Measurements from ENCODE around the gene ZNF586.
A peak's percentile ranks its signal among the peaks of the same experiment; 100 is the strongest.
"Not testable (repeated sequence)": the region's sequence is repeated elsewhere in the genome, so short reads cannot be mapped to it uniquely, and the experiment has no call there.

Gene ZNF586

DNA sequence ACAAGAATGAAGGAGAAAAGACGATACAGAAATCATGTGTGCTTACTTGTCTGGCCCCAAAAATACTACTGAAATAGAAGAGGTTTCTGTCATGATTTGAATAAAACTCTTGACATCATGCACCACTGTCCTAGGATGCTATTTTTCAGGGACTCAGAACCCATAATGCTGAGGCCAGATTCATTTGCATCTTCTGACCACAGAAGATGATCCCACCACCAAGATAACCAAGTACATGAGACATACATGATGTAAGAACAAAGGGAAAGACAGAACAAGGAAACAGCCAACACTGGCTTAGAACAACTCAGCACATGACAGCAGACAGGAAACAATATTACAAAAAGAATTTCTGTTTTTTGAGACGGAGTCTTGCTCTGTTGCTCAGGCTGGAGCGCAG lies 42.8 kb downstream of the ZNF586 start:
- H3K36me3 Mint-ChIP-seq = peaks cover 46% of the 10 kb centered on the region
- H3K27ac Mint-ChIP-seq = peak overlapping the region; percentile 43
- no peak overlapping the region for H3K4me3 Mint-ChIP-seq
- no peaks in the 10 kb centered on the region for H3K27me3 Mint-ChIP-seq
- CTCF ChIA-PET = interaction anchor here (1.1 kb wide), 1 partner anchor 9 kb away, joined by 3 read pairs; no protein-coding TSS in a partner anchor
- no peak for DNase-seq
- H3K4me1 Mint-ChIP-seq = peaks cover 40% of the 10 kb centered on the region
- no peaks in the 10 kb centered on the region for H3K9me3 Mint-ChIP-seq

- H3K9me3 Mint-ChIP-seq, DNase-seq, H3K27me3 Mint-ChIP-seq: not testable (repeated sequence)
- peak overlapping the region; percentile 94 for H3K4me3 Mint-ChIP-seq
- CTCF ChIA-PET = interaction anchor here (1.1 kb wide), 1 partner anchor 8 kb away, joined by 3 read pairs; no protein-coding TSS in a partner anchor
- peaks cover 38% of the 10 kb centered on the region for H3K36me3 Mint-ChIP-seq
- H3K4me1 Mint-ChIP-seq = peaks cover 40% of the 10 kb centered on the region
- H3K27ac Mint-ChIP-seq = peak overlapping the region; percentile 93
Observed at GRCh38 chr19:57812975-57813820, 43.7 kb downstream of the ZNF586 start.

GRCh38 chr19:57813919-57814504 lies 44.5 kb downstream of the ZNF586 start:
- Mint-ChIP-seq H3K27me3 (no peaks in the 10 kb centered on the region), H3K4me1 (peaks cover 48% of the 10 kb centered on the region), H3K27ac (peak overlapping the region; percentile 93), H3K36me3 (peaks cover 31% of the 10 kb centered on the region), H3K4me3 (peak overlapping the region; percentile 94), H3K9me3 (no peaks in the 10 kb centered on the region)
- CTCF ChIA-PET = no interaction called here
- no peak for DNase-seq

DNA sequence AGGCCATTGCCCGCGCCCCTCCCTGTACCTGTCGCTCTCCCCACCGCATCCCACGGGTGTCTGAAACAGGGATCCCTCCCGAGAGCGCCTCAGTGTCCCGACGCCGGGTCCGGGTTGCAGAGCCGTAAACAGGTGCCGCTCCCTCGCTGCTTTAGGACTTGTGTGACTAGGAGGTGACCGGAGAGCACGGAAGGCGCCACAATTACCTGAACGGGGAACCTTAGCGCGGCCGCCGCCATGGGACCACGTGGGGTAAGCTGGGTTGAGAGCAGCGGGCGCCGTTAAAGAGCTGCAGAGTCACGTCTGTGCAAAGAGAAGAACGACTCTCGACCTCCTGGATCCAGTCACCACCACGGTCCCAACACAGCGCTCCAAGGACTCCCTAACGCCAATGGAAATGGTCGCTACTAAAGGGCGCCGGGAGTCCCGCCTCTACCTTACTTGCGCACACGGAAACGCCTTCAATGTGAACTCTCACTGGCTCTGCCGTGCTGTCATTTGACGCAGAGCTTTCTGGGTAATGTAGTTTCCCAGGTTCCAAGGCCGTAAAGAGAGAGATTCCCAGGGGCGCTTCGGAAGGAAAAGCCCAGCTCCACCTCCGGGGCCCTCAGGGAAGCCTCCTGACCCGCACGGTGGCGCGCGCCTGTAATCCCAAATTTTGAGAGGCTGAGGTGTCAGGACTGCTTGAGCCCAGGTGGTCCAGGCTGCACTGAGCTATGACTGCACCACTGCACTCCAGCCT lies 45.2 kb downstream of the ZNF586 start, which contains the start of gene ZNF552:
ZNF552 (minus strand) TSS at position 409 of the 742 bp plus-strand sequence; CDS start at position 239, 170 bp downstream.
- DNase-seq = peak; percentile 86
- no peaks in the 10 kb centered on the region for H3K27me3 Mint-ChIP-seq
- peaks cover 26% of the 10 kb centered on the region for H3K36me3 Mint-ChIP-seq
- peak within 1 kb of the TSS; percentile 93 for H3K27ac Mint-ChIP-seq
- H3K9me3 Mint-ChIP-seq = no peaks in the 10 kb centered on the region
- CTCF ChIA-PET = no interaction called here
- H3K4me3 Mint-ChIP-seq = peak within 1 kb of the TSS; percentile 94
- peaks cover 52% of the 10 kb centered on the region for H3K4me1 Mint-ChIP-seq

- peaks cover 60% of the 10 kb centered on the region for H3K4me1 Mint-ChIP-seq
- no peaks in the 10 kb centered on the region for H3K9me3 Mint-ChIP-seq
- no peak for DNase-seq
- CTCF ChIA-PET = no interaction called here
- H3K36me3 Mint-ChIP-seq = peaks cover 26% of the 10 kb centered on the region
- peak overlapping the region; percentile 94 for H3K4me3 Mint-ChIP-seq
- peak overlapping the region; percentile 93 for H3K27ac Mint-ChIP-seq
- H3K27me3 Mint-ChIP-seq = no peaks in the 10 kb centered on the region
Observed at GRCh38 chr19:57815247-57816075, 46.0 kb downstream of the ZNF586 start.

DNA sequence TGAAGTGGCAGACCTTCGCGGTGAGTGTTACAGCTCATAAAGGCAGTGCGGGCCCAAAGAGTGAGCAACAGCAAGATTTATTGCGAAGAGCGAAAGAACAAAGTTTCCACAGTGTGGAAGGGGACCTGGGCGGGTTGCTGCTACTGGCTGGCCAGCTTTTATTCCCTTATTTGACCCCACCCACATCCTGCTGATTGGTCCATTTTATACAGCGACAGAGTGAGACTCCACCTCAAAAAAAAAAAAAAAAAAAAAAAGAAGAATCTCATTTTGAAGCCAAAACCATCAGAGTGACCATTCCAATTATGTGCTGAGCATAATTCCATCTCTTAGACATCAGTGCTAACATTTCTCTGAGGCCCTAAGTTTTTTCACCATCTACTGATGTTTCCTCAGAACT lies 47.2 kb downstream of the ZNF586 start:
- Mint-ChIP-seq H3K4me3 (no peak overlapping the region), H3K27me3 (no peaks in the 10 kb centered on the region), H3K4me1 (peaks cover 64% of the 10 kb centered on the region), H3K27ac (no peak overlapping the region), H3K9me3 (no peaks in the 10 kb centered on the region), H3K36me3 (peaks cover 27% of the 10 kb centered on the region)
- CTCF ChIA-PET = no interaction called here
- no peak for DNase-seq

DNA sequence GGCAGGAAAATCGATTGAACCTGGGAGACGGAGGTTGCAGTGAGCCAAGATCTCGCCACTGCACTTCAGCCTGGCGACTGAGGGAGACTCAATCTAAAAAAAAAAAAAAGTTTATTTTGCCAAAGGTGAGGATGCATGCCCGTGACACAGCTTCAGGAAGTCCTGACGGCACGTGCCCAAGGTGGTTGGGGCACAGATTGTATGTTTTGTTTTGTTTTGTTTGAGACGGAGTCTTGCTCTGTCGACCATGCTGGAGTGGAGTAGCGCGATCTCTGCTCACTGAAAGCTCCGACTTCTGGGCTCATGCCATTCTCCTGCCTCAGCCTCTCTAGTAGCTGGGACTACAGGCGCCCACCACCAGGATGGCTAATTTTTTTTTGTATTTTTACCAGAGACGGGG lies 48.5 kb downstream of the ZNF586 start:
- H3K27me3 Mint-ChIP-seq = no peaks in the 10 kb centered on the region
- peaks cover 63% of the 10 kb centered on the region for H3K4me1 Mint-ChIP-seq
- H3K4me3 Mint-ChIP-seq = peak overlapping the region; percentile 60
- H3K27ac Mint-ChIP-seq = no peak overlapping the region
- DNase-seq = no peak
- H3K9me3 Mint-ChIP-seq = no peaks in the 10 kb centered on the region
- peaks cover 27% of the 10 kb centered on the region for H3K36me3 Mint-ChIP-seq
- CTCF ChIA-PET = no interaction called here

GRCh38 chr19:57818378-57818777 lies 48.9 kb downstream of the ZNF586 start:
- H3K27ac Mint-ChIP-seq = peak overlapping the region; percentile 98
- H3K27me3 Mint-ChIP-seq = no peaks in the 10 kb centered on the region
- peaks cover 29% of the 10 kb centered on the region for H3K36me3 Mint-ChIP-seq
- H3K4me1 Mint-ChIP-seq = peaks cover 63% of the 10 kb centered on the region
- CTCF ChIA-PET = no interaction called here
- peak overlapping the region; percentile 60 for H3K4me3 Mint-ChIP-seq
- DNase-seq = no peak
- H3K9me3 Mint-ChIP-seq = no peaks in the 10 kb centered on the region

GRCh38 chr19:57819475-57820148 lies 50.1 kb downstream of the ZNF586 start:
- CTCF ChIA-PET = interaction anchor here (0.5 to 1.0 kb wide), 2 partner anchors 31 to 750 kb away, joined by 3 read pairs; no protein-coding TSS in a partner anchor

GRCh38 chr19:57820599-57820998 lies 51.1 kb downstream of the ZNF586 start:
- Mint-ChIP-seq H3K27me3 (no peaks in the 10 kb centered on the region), H3K4me1 (peaks cover 52% of the 10 kb centered on the region), H3K4me3 (peak overlapping the region; percentile 97), H3K27ac (peak overlapping the region; percentile 98), H3K36me3 (peaks cover 41% of the 10 kb centered on the region), H3K9me3 (no peaks in the 10 kb centered on the region)
- CTCF ChIA-PET = interaction anchor here (1.3 kb wide), 1 partner anchor 8 kb away, joined by 3 read pairs; no protein-coding TSS in a partner anchor
- DNase-seq = no peak

More at GRCh38 chr19:57819475-57820148, 50.1 kb downstream of the ZNF586 start:
- peaks cover 61% of the 10 kb centered on the region for H3K4me1 Mint-ChIP-seq
- H3K27me3 Mint-ChIP-seq = no peaks in the 10 kb centered on the region
- peak overlapping the region; percentile 97 for H3K4me3 Mint-ChIP-seq
- H3K27ac Mint-ChIP-seq = peak overlapping the region; percentile 98
- DNase-seq = peak; percentile 90
- no peaks in the 10 kb centered on the region for H3K9me3 Mint-ChIP-seq
- peaks cover 35% of the 10 kb centered on the region for H3K36me3 Mint-ChIP-seq

DNA sequence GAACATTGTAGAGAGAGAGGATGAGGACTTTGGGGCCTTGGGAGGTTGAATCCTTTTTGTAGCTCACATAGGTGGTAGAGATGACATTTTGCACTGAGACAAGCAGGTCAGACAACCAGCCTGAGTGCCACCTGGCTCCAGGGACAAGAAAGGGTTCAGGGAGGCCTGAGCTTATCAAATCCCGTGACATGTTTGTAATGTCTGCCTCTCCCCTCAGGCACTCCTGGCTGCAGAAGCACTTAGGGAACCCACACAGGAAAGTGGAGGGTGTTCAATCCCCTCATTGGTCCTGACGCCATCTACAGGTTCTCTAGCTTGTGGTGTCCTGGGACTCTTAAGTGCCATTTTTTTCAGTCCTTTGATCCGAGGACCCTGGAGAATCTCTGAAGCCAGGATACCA lies 51.6 kb downstream of the ZNF586 start:
- not testable (repeated sequence) for H3K9me3 Mint-ChIP-seq, DNase-seq, H3K27ac Mint-ChIP-seq, H3K27me3 Mint-ChIP-seq
- Mint-ChIP-seq H3K4me1 (peaks cover 50% of the 10 kb centered on the region), H3K4me3 (peak overlapping the region; percentile 97), H3K36me3 (peaks cover 46% of the 10 kb centered on the region)
- CTCF ChIA-PET = interaction anchor here (1.3 kb wide), 1 partner anchor 8 kb away, joined by 3 read pairs; no protein-coding TSS in a partner anchor

DNA sequence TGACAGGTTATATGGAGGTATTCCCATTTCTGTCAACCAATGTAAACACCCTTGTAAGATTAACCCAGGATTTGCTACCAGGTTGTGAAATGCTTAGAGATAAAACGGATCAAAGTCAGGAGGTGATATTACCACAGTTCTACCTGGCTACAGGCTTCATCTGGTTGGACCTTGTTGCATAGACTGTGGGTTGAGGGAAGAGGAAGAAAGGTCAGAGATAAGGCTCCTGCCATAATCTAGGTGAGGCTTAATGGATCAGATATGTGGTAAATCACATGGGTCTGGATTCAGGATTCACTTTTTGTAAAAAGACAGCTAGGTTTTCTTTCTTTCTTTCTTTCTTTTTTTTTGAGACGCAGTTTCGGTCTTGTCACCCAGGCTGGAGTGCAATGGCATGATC lies 52.0 kb downstream of the ZNF586 start:
- H3K27ac Mint-ChIP-seq, H3K27me3 Mint-ChIP-seq, H3K9me3 Mint-ChIP-seq, DNase-seq: not testable (repeated sequence)
- Mint-ChIP-seq H3K36me3 (peaks cover 49% of the 10 kb centered on the region), H3K4me3 (peak overlapping the region; percentile 97), H3K4me1 (peaks cover 50% of the 10 kb centered on the region)
- CTCF ChIA-PET = interaction anchor here (1.3 kb wide), 1 partner anchor 9 kb away, joined by 3 read pairs; no protein-coding TSS in a partner anchor

DNA sequence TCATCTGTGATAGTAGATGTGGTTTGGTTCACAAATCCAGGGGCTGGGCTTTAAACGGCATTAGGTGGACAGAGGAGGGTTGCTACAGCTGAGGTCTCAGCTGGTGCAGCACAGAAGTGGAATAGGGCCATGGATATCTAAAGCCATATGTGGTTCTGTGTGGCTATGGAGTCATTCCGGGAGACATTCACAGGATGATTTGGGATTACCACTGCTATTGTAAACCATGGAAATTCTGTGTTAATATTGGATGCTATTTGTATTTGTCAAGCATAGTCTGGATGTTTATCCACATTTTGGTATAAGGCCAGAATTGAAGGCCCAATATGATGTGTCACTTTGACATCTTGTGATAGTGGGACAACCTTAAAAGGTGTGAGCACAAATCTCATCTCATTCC lies 53.7 kb downstream of the ZNF586 start:
- CTCF ChIA-PET, H3K4me3 Mint-ChIP-seq, DNase-seq, H3K27ac Mint-ChIP-seq, H3K27me3 Mint-ChIP-seq, H3K9me3 Mint-ChIP-seq: not testable (repeated sequence)
- Mint-ChIP-seq H3K36me3 (peaks cover 58% of the 10 kb centered on the region), H3K4me1 (peaks cover 50% of the 10 kb centered on the region)

Measured in activated naive CD4-positive, alpha-beta T cell treated with anti-CD3 and anti-CD28 coated beads, Interleukin-2, amount 10 ng/mL, durations not matched to agents 7 days and 5 days (primary cell).